ENCODE results near the gene TLE6.

DNA sequence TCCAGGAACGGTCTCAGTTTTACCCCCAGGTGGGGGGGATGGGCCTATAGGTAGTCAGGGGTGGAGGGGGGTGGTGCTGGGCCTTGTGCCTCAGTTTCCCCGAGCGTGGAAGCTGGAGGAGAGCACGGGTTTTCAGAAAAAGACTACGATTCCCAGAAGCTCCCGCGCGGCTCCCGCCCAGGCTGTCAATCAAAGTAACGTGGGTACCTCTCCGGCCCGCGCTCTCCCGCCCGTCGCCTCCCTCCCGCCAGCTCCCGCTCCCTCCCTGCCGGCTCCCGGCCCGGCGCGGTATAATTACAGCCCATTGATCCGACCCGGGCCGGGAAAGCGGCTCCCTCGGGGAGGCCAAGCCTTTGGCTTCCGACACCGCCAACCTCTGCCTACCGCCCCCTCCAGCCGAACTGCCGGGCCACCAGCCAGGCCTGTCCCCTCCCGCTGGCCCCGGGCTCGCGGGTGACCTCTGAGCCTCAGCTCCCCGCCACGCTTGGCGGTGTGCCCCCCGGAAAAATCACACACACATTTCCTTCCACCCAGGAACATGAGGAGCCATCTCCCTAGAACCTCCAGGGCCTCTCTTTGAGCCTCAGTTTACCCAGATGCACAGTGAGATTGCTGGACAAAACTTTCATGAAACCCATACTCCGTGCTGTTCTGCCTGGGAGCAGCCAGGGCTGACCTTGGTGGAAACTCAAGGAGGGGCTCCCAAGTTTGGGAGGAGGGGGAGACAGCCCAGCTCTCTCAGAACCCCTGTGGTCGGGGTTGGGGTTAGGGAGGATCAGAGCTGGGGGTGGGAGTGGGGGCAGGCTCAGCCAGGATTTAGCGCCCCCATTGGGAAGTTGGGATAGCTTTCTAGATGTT, 59.0 kb downstream of the TLE6 start:
- TF ChIP-seq, protein P1, sequence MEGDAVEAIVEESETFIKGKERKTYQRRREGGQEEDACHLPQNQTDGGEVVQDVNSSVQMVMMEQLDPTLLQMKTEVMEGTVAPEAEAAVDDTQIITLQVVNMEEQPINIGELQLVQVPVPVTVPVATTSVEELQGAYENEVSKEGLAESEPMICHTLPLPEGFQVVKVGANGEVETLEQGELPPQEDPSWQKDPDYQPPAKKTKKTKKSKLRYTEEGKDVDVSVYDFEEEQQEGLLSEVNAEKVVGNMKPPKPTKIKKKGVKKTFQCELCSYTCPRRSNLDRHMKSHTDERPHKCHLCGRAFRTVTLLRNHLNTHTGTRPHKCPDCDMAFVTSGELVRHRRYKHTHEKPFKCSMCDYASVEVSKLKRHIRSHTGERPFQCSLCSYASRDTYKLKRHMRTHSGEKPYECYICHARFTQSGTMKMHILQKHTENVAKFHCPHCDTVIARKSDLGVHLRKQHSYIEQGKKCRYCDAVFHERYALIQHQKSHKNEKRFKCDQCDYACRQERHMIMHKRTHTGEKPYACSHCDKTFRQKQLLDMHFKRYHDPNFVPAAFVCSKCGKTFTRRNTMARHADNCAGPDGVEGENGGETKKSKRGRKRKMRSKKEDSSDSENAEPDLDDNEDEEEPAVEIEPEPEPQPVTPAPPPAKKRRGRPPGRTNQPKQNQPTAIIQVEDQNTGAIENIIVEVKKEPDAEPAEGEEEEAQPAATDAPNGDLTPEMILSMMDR (conservative IDR thresholded peaks at IDR 0.05): no peak; the same call in 1 of the 2 replicates
- no peak for TF ChIP-seq EZH2 (IDR thresholded peaks at IDR 0.05; ENCODE audit: low read depth)

All from PC-9 (cell line).